Epithelial cell of proximal tubule (primary cell): Measurements from ENCODE around the gene ROR2. TPM values are rescaled to one million over a fixed set of nuclear protein-coding genes. Genes with fewer than 3 reads are reported as not detected.

ENCODE experiments used
- DNase-seq: peaks from one replicate; pipeline ENCODE4 v3.0.0-alpha.2; 2011; ENCODE audit warnings: low read depth
- H3K4me3 ChIP-seq: 2 replicates; pipeline ENCODE4 v1.5.1; 2011; ENCODE audit warnings: low read depth, mild to moderate bottlenecking, low read length
- CTCF ChIP-seq: conservative IDR thresholded peaks from 2 replicates; pipeline ENCODE4 v1.5.1; 2012; ENCODE audit warnings: low read depth, mild to moderate bottlenecking, low read length
- total RNA-seq: library from RNA; depleted of rRNA; stranded (reverse); fragments of >200 nt; gene quantifications from 2 replicates; pipeline ENCODE4 v1.2.3, GENCODE V29; 2015

ROR2 gene
- total RNA-seq, 1 donor from 2014 or later: 3.1 TPM

- no peak overlapping the region for H3K4me3 ChIP-seq
- no peak for DNase-seq
- no peak for TF ChIP-seq CTCF
Measured at GRCh38 chr9:91820949-91821880, 128.8 kb downstream of the ROR2 start.

GRCh38 chr9:91820126-91820750, 129.8 kb downstream of the ROR2 start:
- TF ChIP-seq CTCF: no peak
- no peak for DNase-seq
- no peak overlapping the region for H3K4me3 ChIP-seq

- no peak overlapping the region for H3K4me3 ChIP-seq
- no peak for DNase-seq
- no peak for TF ChIP-seq CTCF
Measured at GRCh38 chr9:91818647-91819403, 131.2 kb downstream of the ROR2 start.

- DNase-seq: no peak
- no peak overlapping the region for H3K4me3 ChIP-seq
Measured at GRCh38 chr9:91818225-91818585, 131.8 kb downstream of the ROR2 start.

GRCh38 chr9:91817493-91818224, 132.4 kb downstream of the ROR2 start:
- DNase-seq: no peak
- H3K4me3 ChIP-seq: peak overlapping the region; percentile 1
- no peak for TF ChIP-seq CTCF

More at GRCh38 chr9:91818225-91818585, 131.8 kb downstream of the ROR2 start:
- TF ChIP-seq CTCF: no peak

- no peak overlapping the region for H3K4me3 ChIP-seq
- no peak for TF ChIP-seq CTCF
- no peak for DNase-seq
Measured at GRCh38 chr9:91817106-91817492, 132.9 kb downstream of the ROR2 start.
